Mammary epithelial cell (primary cell): ENCODE data around the gene MMP28.

ENCODE experiments used
- CTCF ChIP-seq, 2 donors: IDR thresholded peaks in 1 of 2; conservative IDR thresholded peaks in 1 of 2; 2 replicates each; pipeline ENCODE4 v1.5.1; 2011 to 2012; ENCODE audit warnings: inconsistent platforms in 2 of 2, low read length in 2 of 2, mild to moderate bottlenecking in 2 of 2, control low read depth in 1 of 2, low read depth in 1 of 2; ENCODE audit not compliant: insufficient read depth in 1 of 2; ENCODE audit errors: extremely low read depth in 1 of 2
- EZH2 ChIP-seq: IDR thresholded peaks from 2 replicates; pipeline ENCODE4 v1.6.1; 2012; ENCODE audit warnings: low read length, inconsistent platforms, borderline replicate concordance

GRCh38 chr17:35731239-35731916, 64.1 kb downstream of the MMP28 start, which contains the start of gene RASL10B:
- TF ChIP-seq CTCF (conservative IDR thresholded peaks at IDR 0.05 in 1 of 2, IDR thresholded peaks at IDR 0.05 in 1 of 2; ENCODE audit: extremely low read depth in 1 of 2, insufficient read depth in 1 of 2, low read depth in 1 of 2, low read length in 2 of 2) = no peak
- TF ChIP-seq EZH2 = no peak
